Eye (tissue), 1 donor: ENCODE data around the gene SMIM13.
A peak's percentile ranks its signal among the peaks of the same experiment; 100 is the strongest.

Source experiments
- DNase-seq: peaks from one replicate; pipeline ENCODE4 v3.0.0-alpha.2; 2015

SMIM13 gene

GRCh38 chr6:11161031-11161956 lies 67.7 kb downstream of the SMIM13 start:
- no peak for DNase-seq

DNA sequence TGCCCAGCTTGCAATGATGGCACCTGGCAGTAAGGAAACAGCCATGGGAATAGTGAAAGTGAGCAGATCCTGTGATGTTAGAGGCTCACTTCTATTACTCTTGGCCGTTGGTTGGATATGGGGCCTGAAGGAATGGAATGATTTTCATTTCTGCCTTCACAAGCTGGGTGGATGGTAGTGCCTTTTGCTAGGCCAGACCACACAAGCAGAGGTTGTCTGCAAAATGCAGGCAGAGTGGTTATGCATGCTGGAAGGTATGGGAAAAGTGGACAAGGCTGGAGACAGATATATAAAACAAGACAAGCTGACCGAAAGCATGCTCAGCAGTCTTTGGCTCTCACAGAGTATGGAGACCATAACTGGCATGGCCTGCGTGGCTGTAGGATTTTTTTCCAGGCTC lies 68.6 kb downstream of the SMIM13 start:
- no peak for DNase-seq

GRCh38 chr6:11163932-11164331 lies 70.3 kb downstream of the SMIM13 start:
- no peak for DNase-seq

GRCh38 chr6:11164717-11165646 lies 71.3 kb downstream of the SMIM13 start:
- DNase-seq: no peak

- DNase-seq: no peak
Observed at GRCh38 chr6:11166948-11167347, 73.3 kb downstream of the SMIM13 start.

GRCh38 chr6:11168091-11168635 lies 74.5 kb downstream of the SMIM13 start:
- DNase-seq: peak; percentile 37

GRCh38 chr6:11171952-11172351 lies 78.3 kb downstream of the SMIM13 start:
- DNase-seq: no peak

- peak; percentile 89 for DNase-seq
Observed at GRCh38 chr6:11172501-11173327, 79.1 kb downstream of the SMIM13 start.

GRCh38 chr6:11174242-11174611 lies 80.6 kb downstream of the SMIM13 start:
- no peak for DNase-seq

DNA sequence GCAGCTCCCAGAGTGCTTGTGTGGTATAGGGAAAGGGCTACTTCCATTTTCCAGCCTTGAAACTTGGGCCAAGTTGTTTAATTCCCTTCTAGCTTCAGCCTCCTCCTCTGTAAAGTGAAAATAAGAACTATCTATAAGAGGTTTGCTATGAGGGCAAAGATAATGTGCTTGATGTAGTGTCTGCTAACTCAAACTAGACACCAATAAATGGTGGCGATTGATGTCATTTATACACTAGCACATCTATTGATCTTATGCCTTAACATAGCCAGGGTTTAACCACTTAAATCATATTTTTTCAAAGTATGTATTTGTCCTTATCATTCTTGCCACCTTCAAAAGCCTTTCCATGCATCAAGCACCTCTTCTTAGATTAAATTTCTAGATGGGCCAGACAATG lies 83.6 kb downstream of the SMIM13 start:
- DNase-seq: no peak

DNA sequence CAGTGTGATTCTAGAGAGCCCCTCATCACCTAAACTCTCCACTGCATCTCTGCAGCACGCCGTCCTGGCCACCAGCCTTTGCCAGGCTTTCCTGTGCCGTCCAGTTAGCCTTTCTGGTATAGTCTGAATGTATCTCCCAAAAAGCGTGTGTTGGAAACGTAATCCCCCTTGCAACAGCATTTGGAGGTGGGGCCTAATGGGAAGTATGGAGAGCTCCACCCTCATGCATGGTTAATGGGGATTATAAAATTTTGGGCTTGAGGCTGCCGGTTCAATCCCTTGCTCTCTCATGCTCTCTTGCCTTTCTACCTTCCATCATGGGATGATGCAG lies 85.4 kb downstream of the SMIM13 start:
- no peak for DNase-seq

- DNase-seq: no peak
Observed at GRCh38 chr6:11179419-11180202, 86.0 kb downstream of the SMIM13 start.

- DNase-seq: no peak
Observed at GRCh38 chr6:11181478-11182136, 88.0 kb downstream of the SMIM13 start.

DNA sequence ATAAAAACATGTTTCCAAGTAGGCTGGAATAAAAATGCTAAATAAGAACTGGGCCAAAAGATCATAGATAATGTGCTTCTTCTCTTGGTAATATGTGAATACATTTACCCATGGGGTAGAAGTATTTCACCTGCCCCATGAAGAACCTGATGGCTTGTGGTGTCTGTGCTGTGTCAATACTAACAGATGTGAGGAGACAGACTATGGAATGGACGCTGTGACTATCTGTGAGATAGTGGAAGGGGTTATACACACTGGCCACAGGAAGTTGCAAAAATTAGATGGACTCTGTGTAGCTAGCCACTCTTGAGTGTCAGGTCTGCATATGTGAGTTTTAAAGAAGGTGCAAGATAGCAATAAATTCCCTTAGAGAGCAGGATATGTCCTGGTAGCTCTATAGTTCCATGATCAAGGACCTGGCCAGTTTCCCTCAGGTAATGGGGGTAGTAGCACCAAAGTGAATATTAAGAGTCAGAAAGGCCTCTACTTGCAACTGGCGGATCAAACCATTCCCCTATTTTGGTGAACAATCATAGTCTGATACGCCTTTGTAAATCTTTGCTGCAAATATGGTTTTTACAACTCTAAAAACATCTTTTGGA lies 90.2 kb downstream of the SMIM13 start:
- DNase-seq: no peak

DNA sequence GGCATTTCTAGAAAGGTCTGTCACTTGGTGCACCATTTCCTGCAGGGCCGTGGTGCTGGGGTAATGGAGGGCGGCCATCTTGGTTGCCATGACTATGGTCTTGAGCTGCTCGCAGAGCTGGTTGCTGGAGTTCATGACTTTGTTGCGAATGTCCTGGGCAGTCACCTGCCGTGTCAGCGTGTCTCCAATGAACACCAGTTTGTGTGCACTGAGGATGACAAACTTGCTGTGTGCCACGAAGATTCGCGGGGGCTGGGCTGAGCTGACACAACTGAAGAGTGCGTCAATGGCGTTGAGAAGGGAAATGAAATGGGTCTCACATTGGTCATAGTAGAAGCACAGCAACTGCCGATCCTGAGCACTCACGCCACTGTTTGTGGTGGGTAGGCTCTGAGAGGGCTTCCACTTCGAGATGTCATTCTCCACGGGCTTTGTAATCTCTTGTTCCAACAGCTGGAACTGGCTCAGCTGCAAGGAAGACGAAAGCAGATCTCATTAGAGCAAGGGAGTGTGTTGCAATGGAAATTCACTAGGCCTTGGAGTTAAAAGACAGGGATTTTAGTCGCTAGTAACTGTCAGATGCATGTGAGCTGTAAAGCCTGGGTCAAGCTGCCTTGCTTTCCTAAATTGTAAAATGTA lies 91.7 kb downstream of the SMIM13 start:
- DNase-seq: no peak

DNA sequence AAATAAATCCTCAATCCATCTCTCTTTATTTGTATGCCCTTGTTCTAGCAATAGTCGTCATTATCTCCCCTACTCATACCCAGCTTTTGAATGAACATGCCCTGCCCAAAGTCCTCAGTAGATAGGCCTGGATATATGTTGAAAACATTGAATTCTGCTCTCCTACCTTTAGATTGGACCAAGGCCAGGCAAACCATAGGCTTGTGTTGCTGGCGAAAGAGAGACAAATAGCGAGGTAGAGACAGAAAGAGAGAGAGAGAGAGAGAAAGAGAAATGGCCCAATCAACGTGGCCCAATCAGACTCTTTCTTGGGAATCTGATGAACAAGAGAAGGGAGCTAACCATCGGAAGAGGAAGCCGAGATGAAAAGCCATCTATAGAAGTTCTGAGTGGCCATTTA lies 93.7 kb downstream of the SMIM13 start:
- DNase-seq: no peak
